ENCODE results near the gene DHDH.

DNA sequence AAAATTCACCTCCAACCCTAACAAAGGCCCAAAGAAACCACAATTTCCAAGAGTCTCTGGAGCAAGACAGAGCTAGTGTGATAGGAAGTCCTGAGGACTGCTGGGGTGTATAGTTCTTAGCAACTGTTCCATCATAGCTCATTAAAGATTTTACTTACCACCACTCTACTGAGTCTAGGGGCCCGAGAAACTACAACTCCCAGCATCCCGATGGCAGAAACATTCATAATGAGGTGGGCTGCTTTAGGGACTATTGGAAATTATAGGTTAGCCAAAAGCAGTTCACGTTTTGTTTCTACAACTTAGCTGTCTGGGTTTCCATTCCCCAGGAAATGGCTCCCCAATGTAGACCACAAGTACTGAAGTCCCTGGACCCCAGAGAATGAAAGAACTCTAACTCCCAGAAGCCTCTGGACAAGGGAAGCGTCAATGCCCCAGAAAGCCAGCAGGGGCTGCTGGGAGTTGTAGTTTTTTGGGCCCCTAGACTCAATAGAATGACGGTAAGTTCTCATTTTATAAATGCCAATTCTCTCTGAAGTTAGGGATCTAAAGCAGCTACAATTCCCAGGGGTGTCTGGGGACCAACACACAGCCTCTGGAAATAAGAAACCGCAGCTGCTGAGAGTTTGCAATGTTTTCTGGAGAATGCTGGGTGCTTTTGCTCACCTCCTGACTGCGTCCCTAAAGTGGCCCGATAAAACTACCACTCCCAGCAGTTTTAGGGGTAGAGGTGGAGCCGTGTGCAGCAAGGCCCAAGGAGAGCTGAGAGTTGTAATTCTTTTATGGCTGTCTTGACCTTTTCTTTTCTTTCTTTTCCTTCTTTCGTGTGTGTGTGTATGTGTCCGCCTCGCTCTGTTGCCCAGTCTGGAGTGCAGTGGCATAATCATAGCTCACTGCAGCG is 42.7 kb downstream of the DHDH start:
- TF ChIP-seq, protein P1, sequence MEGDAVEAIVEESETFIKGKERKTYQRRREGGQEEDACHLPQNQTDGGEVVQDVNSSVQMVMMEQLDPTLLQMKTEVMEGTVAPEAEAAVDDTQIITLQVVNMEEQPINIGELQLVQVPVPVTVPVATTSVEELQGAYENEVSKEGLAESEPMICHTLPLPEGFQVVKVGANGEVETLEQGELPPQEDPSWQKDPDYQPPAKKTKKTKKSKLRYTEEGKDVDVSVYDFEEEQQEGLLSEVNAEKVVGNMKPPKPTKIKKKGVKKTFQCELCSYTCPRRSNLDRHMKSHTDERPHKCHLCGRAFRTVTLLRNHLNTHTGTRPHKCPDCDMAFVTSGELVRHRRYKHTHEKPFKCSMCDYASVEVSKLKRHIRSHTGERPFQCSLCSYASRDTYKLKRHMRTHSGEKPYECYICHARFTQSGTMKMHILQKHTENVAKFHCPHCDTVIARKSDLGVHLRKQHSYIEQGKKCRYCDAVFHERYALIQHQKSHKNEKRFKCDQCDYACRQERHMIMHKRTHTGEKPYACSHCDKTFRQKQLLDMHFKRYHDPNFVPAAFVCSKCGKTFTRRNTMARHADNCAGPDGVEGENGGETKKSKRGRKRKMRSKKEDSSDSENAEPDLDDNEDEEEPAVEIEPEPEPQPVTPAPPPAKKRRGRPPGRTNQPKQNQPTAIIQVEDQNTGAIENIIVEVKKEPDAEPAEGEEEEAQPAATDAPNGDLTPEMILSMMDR (IDR thresholded peaks at IDR 0.05; ENCODE audit: borderline replicate concordance, extremely low read depth, low read length, poor library complexity, severe bottlenecking): no peak
- no peak for TF ChIP-seq EZH2 (IDR thresholded peaks at IDR 0.05; ENCODE audit: borderline replicate concordance, low read depth, low read length, severe bottlenecking)

Measured in DND-41 (cell line).